Measurements from ENCODE around the gene GHRHR. TPM values are rescaled to one million over a fixed set of nuclear protein-coding genes. Genes with fewer than 3 reads are reported as not detected.

GHRHR gene
- total and polyA plus RNA-seq, 9 of the 15 experiments (the other 6 are each of a cell fraction or from before 2014, with no cell fraction given) = not detected

DNA sequence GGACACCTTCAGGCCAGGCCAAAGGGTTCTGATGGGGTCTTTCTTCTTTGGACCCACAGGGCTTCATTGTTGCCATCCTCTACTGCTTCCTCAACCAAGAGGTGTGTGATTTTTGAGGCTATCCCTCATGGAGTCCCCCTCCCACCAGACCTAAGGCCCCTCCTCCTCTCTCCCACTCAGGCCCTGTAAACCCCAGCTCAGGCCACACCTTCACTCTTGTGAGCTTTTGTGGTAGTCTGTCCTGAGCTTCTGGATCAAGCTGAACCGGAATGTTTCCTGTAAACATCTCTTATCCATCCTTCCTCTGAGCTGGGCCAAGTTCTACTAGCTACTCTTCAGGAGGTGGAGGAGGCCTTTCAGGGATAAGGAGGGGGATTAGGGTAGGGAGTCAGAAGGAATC, 13.5 kb downstream of the GHRHR start:
- intact Hi-C loops (cut with micrococcal nuclease) = loop anchor here (10.0 kb wide), 1 partner anchor 82 kb away; no protein-coding TSS in a partner anchor
- ChIA-PET POLR2A (no interaction called here), CTCF (ENCODE audit: low intra/inter-chr PET ratio) (interaction anchor here (0.6 to 2.0 kb wide), 3 partner anchors 176 to 234 kb away, joined by 3 to 11 read pairs (median 4); no protein-coding TSS in a partner anchor)
- Histone ChIP-seq H3K27me3 (ENCODE audit: control insufficient read depth in 2 of 2, insufficient read depth in 2 of 2, low read length in 2 of 2) (peaks cover 19 to 24% of the 10 kb centered on the region in 2 experiments), H3K4me3 (no peak overlapping the region), H3K27ac (ENCODE audit: extremely low read depth, low read depth, low read length) (no peak overlapping the region), H3K79me2 (ENCODE audit: control insufficient read depth, insufficient read depth, low read length) (no peaks in the 10 kb centered on the region), H4K20me1 (replicated peaks; ENCODE audit: control insufficient read depth, insufficient read depth, low read length) (no peaks in the 10 kb centered on the region), H3K9ac (ENCODE audit: insufficient read depth in 1 of 2, low read depth in 2 of 2, low read length in 2 of 2) (no peak overlapping the region), H3K9me1 (ENCODE audit: control insufficient read depth, insufficient read depth, low read length) (no peaks in the 10 kb centered on the region), H3K4me2 (ENCODE audit: insufficient read depth, low read length) (no peak overlapping the region), H2AFZ (ENCODE audit: low read depth, low read length) (no peak overlapping the region), H3K9me3 (replicated peaks; ENCODE audit: control insufficient read depth, insufficient read depth, low read depth, low read length) (no peaks in the 10 kb centered on the region), H3K36me3 (ENCODE audit: control insufficient read depth, insufficient read depth, low read length) (no peaks in the 10 kb centered on the region), H3K4me1 (replicated peaks in 1 of 2; ENCODE audit: control insufficient read depth in 2 of 2, insufficient read depth in 2 of 2, low read length in 2 of 2) (peaks cover 3 to 14% of the 10 kb centered on the region in 2 experiments; a peak in 4 of 5 replicates)
- DNase-seq (ENCODE audit: extremely low read depth in 1 of 4, low spot score in 3 of 4) = no peak
- 0% methylated on average over 1 of the region's 1 CpG for WGBS (ENCODE audit: insufficient coverage, low coverage, missing lambda C conversion rate)
- in situ Hi-C loops (cut with MboI) = loop anchor here (5.0 kb wide), 2 partner anchors 175 to 235 kb away; no protein-coding TSS in a partner anchor
- FAIRE-seq = no peak
- BruUV-seq (replicated peaks) = no TSS peak
- no peak for ATAC-seq
- TF ChIP-seq HNRNPL (IDR thresholded peaks at IDR 0.05; ENCODE audit: low read depth, low read length) = no peak
- TF ChIP-seq ZNF785 (CRISPR knock-in tag; IDR thresholded peaks at IDR 0.05) = no peak
- no peak for TF ChIP-seq SAFB (IDR thresholded peaks at IDR 0.05; ENCODE audit: borderline replicate concordance, low read depth, low read length)
- TF ChIP-seq NR2C1 (IDR thresholded peaks at IDR 0.05) = no peak
- TF ChIP-seq NR2C1 (tag; IDR thresholded peaks at IDR 0.05) = no peak
- no peak for TF ChIP-seq HOXB6 (CRISPR knock-in tag; IDR thresholded peaks at IDR 0.05; ENCODE audit: borderline replicate concordance)
- no peak for TF ChIP-seq CHD4 (IDR thresholded peaks at IDR 0.05; ENCODE audit: insufficient read depth, insufficient replicate concordance, low read depth, low read length, poor library complexity, severe bottlenecking)
- no peak for TF ChIP-seq SMC3 (conservative IDR thresholded peaks at IDR 0.05; ENCODE audit: insufficient read depth, low read depth, low read length)
- TF ChIP-seq DPF2 (IDR thresholded peaks at IDR 0.05) = no peak
- TF ChIP-seq STAT5B (CRISPR knock-in tag; IDR thresholded peaks at IDR 0.05) = no peak
- TF ChIP-seq EGR1 (conservative IDR thresholded peaks at IDR 0.05) = no peak
- TF ChIP-seq, protein P1, sequence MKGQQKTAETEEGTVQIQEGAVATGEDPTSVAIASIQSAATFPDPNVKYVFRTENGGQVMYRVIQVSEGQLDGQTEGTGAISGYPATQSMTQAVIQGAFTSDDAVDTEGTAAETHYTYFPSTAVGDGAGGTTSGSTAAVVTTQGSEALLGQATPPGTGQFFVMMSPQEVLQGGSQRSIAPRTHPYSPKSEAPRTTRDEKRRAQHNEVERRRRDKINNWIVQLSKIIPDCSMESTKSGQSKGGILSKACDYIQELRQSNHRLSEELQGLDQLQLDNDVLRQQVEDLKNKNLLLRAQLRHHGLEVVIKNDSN (CRISPR knock-in tag; IDR thresholded peaks at IDR 0.05) = no peak
- no peak for TF ChIP-seq BRD9 (IDR thresholded peaks at IDR 0.05; ENCODE audit: low read depth, partially characterized antibody)
- TF ChIP-seq PRMT5 (CRISPR knock-in tag; IDR thresholded peaks at IDR 0.05) = no peak
- no peak for TF ChIP-seq CBX5 (IDR thresholded peaks at IDR 0.05; ENCODE audit: borderline replicate concordance, low read depth)

Data from K562 (cell line).